ENCODE data around the gene FAM136A. TPM values are rescaled to one million over a fixed set of nuclear protein-coding genes. Genes with fewer than 3 reads are reported as not detected.

Gene FAM136A
- 10 to 100 TPM; 81.3 to 91.8 TPM for total RNA-seq
- polyA plus RNA-seq (2013, experiment 1 of 2) = 45.6 TPM
- polyA plus RNA-seq (2013, experiment 2 of 2) = 45.3 TPM
- long read RNA-seq, experiment 1, transcript FAM136A-201 (3 exons, 1,810 nt) = major isoform, 38 of 59 reads
- long read RNA-seq, experiment 1, partial matches to known transcripts = 5 of 59 reads
- long read RNA-seq, experiment 1, other reads (novel, unspliced or antisense) = 15 of 59 reads
- long read RNA-seq, experiment 2, transcript FAM136A-205 (3 exons, 2,398 nt) = minor isoform, 9 of 309 reads
- long read RNA-seq, experiment 2, transcript FAM136A-201 (3 exons, 1,810 nt) = major isoform, 280 of 309 reads
- long read RNA-seq, experiment 2, partial matches to known transcripts = 1 of 309 reads
- long read RNA-seq, experiment 2, other reads (novel, unspliced or antisense) = 13 of 309 reads
- long read RNA-seq, experiment 3, transcript FAM136A-205 (3 exons, 2,398 nt) = minor isoform, 32 of 819 reads
- long read RNA-seq, experiment 3, transcript FAM136A-201 (3 exons, 1,810 nt) = major isoform, 752 of 819 reads
- long read RNA-seq, experiment 3, partial matches to known transcripts = 6 of 819 reads
- long read RNA-seq, experiment 3, other reads (novel, unspliced or antisense) = 22 of 819 reads
- long read RNA-seq, experiment 4, transcript FAM136A-201 (3 exons, 1,810 nt) = major isoform, 269 of 300 reads
- long read RNA-seq, experiment 4, partial matches to known transcripts = 20 of 300 reads
- long read RNA-seq, experiment 4, other reads (novel, unspliced or antisense) = 6 of 300 reads

DNA sequence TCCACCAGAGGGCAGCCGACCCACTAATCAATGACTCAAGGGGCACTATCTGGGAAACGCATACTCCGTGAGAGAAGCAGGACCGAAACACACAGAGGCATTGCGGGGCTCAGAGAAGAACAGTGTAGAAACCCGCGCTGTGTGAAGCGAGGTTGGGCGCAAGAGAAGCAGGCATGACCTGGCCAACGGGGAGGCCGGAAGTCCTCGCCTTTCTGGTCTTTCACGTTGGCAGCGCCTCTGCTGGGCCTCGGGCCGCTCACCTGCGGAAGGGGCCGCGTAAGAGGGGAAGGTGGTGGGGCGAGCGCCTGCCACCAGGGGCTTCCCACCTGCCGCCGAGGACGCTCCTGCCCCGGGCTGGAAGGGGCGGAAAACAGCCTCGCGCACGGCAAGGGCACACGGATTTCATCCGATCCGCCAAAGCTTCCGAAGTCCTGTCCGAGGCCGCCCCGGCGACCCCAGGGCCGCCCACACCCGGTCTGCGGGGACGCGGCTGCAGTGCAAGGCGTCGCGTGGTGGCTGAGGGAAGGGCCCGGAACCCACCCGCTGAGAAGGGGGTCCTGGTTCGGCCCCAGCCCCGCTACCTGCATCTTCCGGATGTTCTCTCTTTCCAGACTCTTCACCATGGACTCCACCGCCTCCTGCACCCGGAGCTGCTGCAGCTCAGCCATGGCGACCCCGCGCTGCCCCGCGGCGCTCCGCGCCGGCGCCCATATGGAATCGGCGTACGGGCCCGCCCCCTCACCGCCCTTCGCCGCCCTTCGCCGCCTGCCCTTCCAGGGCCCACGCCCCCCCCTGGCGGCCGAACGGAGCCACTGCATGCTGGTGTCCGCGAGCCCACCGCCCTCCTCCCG, at the start of gene FAM136A:
Gene FAM136A (minus strand): TSS at position 724 of the 851 bp plus-strand sequence. CDS start 56 bp downstream, at position 668.
- Mint-ChIP-seq H3K27me3 (ENCODE audit: insufficient read depth) (no peaks in the 10 kb centered on the region), H3K4me3 (peak within 1 kb of the TSS; percentile 81), H3K9me3 (peaks cover 9% of the 10 kb centered on the region), H3K4me1 (peaks cover 16% of the 10 kb centered on the region), H3K27ac (peak within 1 kb of the TSS; percentile 98), H3K36me3 (ENCODE audit: low read depth) (peaks cover 38% of the 10 kb centered on the region)
- Histone ChIP-seq H3K27me3 (ENCODE audit: control insufficient read depth, insufficient read depth, low read length, poor library complexity, severe bottlenecking) (no peaks in the 10 kb centered on the region), H3K27ac (ENCODE audit: low read depth, low read length) (peak within 1 kb of the TSS; percentile 73), H3K9ac (ENCODE audit: extremely low read depth, low read length, poor library complexity, severe bottlenecking) (peak within 1 kb of the TSS; percentile 77), H3K4me1 (ENCODE audit: control insufficient read depth, insufficient read depth, low read length) (peaks cover 4% of the 10 kb centered on the region), H3K4me3 (ENCODE audit: low read length) (peak within 1 kb of the TSS; percentile 88), H3K9me3 (ENCODE audit: control insufficient read depth, low read length) (peaks cover 7% of the 10 kb centered on the region), H3K36me3 (ENCODE audit: control insufficient read depth, insufficient read depth, low read length) (peaks cover 41% of the 10 kb centered on the region)
- TF ChIP-seq, protein P1, sequence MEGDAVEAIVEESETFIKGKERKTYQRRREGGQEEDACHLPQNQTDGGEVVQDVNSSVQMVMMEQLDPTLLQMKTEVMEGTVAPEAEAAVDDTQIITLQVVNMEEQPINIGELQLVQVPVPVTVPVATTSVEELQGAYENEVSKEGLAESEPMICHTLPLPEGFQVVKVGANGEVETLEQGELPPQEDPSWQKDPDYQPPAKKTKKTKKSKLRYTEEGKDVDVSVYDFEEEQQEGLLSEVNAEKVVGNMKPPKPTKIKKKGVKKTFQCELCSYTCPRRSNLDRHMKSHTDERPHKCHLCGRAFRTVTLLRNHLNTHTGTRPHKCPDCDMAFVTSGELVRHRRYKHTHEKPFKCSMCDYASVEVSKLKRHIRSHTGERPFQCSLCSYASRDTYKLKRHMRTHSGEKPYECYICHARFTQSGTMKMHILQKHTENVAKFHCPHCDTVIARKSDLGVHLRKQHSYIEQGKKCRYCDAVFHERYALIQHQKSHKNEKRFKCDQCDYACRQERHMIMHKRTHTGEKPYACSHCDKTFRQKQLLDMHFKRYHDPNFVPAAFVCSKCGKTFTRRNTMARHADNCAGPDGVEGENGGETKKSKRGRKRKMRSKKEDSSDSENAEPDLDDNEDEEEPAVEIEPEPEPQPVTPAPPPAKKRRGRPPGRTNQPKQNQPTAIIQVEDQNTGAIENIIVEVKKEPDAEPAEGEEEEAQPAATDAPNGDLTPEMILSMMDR (conservative IDR thresholded peaks at IDR 0.05) = peak; percentile 80
- DNase-seq = peak; percentile 98
- 1 to 2% methylated on average over 21 to 79 of the region's 79 CpGs for WGBS, 2 experiments (ENCODE audit: insufficient coverage in 1 of 2, insufficient read length in 1 of 2)

DNA sequence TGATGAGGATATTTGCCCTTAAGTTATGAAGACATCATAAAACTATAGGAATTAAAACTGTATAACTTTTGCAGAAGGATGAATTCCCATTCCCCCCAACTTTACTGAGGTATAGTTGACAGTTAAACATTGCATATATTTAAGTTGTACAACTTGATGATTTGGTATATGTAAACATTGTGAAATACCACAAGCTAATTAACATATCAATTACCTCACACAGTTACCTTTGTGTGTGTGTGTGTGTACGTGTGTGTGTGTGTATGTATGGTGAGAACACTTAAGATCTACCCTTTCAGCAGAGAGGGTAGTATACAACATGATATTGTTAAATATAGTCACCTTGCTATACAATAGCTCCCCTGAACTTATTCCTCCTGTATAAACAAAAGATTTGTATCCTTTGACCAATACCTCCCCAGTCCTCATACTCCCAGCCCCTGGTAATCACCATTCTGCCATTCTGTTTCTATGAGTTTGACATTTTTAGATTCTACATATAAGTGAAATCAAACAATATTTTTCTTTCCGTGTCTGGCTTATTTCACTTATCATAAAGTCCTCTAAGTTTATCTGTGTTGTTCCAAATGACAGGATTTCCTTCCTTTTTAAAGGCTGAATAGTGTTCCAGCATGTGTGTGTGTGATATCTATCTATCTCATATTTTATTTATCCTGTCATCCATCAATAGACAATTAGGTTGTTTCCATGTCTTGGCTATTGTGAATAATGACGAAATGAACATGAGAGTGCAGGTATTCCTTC, 48.2 kb upstream of the FAM136A start:
- 80 to 98% methylated on average over 1 to 2 of the region's 3 CpGs for WGBS, 2 experiments (ENCODE audit: insufficient coverage in 1 of 2, insufficient read length in 1 of 2)
- no peaks in the 10 kb centered on the region for H3K27me3 Mint-ChIP-seq (ENCODE audit: insufficient read depth)
- DNase-seq = no peak
- H3K9me3 Mint-ChIP-seq = no peaks in the 10 kb centered on the region
- H3K9me3 ChIP-seq (ENCODE audit: control insufficient read depth, low read length) = no peaks in the 10 kb centered on the region
- no peak overlapping the region for H3K9ac ChIP-seq (ENCODE audit: extremely low read depth, low read length, poor library complexity, severe bottlenecking)
- no peak overlapping the region for H3K27ac ChIP-seq (ENCODE audit: low read depth, low read length)
- no peak overlapping the region for H3K27ac Mint-ChIP-seq
- no peak overlapping the region for H3K4me3 ChIP-seq (ENCODE audit: low read length)
- H3K36me3 Mint-ChIP-seq (ENCODE audit: low read depth) = no peaks in the 10 kb centered on the region
- no peaks in the 10 kb centered on the region for H3K27me3 ChIP-seq (ENCODE audit: control insufficient read depth, insufficient read depth, low read length, poor library complexity, severe bottlenecking)
- H3K4me1 ChIP-seq (ENCODE audit: control insufficient read depth, insufficient read depth, low read length) = no peaks in the 10 kb centered on the region
- TF ChIP-seq, protein P1 (conservative IDR thresholded peaks at IDR 0.05) = no peak
- H3K36me3 ChIP-seq (ENCODE audit: control insufficient read depth, insufficient read depth, low read length) = no peaks in the 10 kb centered on the region
- no peaks in the 10 kb centered on the region for H3K4me1 Mint-ChIP-seq
- no peak overlapping the region for H3K4me3 Mint-ChIP-seq
